PC-9 (cell line): ENCODE results near the gene DISC1. TPM values are rescaled to one million over a fixed set of nuclear protein-coding genes. Genes with fewer than 3 reads are reported as not detected.

Source experiments
- BruUV-seq: library from RNA; stranded (reverse); fragments of 400-500 nt; replicated peaks from 2 replicates; lab custom pipeline; 2021; lab: Mats Ljungman, UMichigan
- CTCF ChIA-PET: fragments of 300-600 bp; sonication (Branson Sonifier 250); formaldehyde crosslinking; loops from one replicate; lab custom pipeline; 2022; ENCODE audit warnings: antibody characterized with exemption; lab: Charles Lee
- POLR2A ChIA-PET: fragments of 300-600 bp; sonication (Branson Sonifier 250); formaldehyde crosslinking; loops from one replicate; lab custom pipeline; 2022; ENCODE audit warnings: antibody characterized with exemption; ENCODE audit not compliant: unreplicated experiment; lab: Charles Lee
- DNase-seq, 2 experiments: peaks; one replicate each; pipeline versions ENCODE4 v3.0.0 to v3.0.0-alpha.2; 2015 to 2022; ENCODE audit warnings: mixed read lengths in 1 of 2
- H2AFZ ChIP-seq: fragments of 200-600 bp; sonication (generic); 2 replicates; pipeline ENCODE4 v1.8.1; 2017; ENCODE audit warnings: antibody characterized with exemption
- H3F3A ChIP-seq: fragments of 200-600 bp; sonication (generic); 2 replicates; pipeline ENCODE4 v1.8.1; 2017; ENCODE audit warnings: antibody characterized with exemption, mild to moderate bottlenecking, low read depth; ENCODE audit not compliant: insufficient read depth
- H3K27ac ChIP-seq: fragments of 200-600 bp; sonication (generic); 2 replicates; pipeline ENCODE4 v1.6.1; 2016; ENCODE audit warnings: mixed run types
- H3K27me3 ChIP-seq: fragments of 200-600 bp; sonication (generic); 2 replicates; pipeline ENCODE4 v1.6.1; 2016; ENCODE audit warnings: low read depth, mixed run types; ENCODE audit not compliant: insufficient read depth
- H3K36me3 ChIP-seq: fragments of 200-600 bp; sonication (generic); 2 replicates; pipeline ENCODE4 v1.6.1; 2016; ENCODE audit warnings: low read depth, mixed run types
- H3K4me1 ChIP-seq: fragments of 200-600 bp; sonication (generic); replicated peaks from 2 replicates; pipeline ENCODE4 v1.6.1; 2016; ENCODE audit warnings: mixed run types; ENCODE audit not compliant: insufficient read depth
- H3K4me2 ChIP-seq: fragments of 200-600 bp; sonication (generic); 2 replicates; pipeline ENCODE4 v1.6.1; 2017; ENCODE audit warnings: mixed run types
- H3K4me3 ChIP-seq: fragments of 200-600 bp; sonication (generic); 2 replicates; pipeline ENCODE4 v1.6.1; 2016; ENCODE audit warnings: mixed run types
- H3K79me2 ChIP-seq: fragments of 200-600 bp; sonication (generic); 2 replicates; pipeline ENCODE4 v1.6.1; 2017; ENCODE audit warnings: low read depth, mixed run types
- H3K9me2 ChIP-seq: fragments of 200-600 bp; sonication (generic); 2 replicates; pipeline ENCODE4 v1.8.1; 2017; ENCODE audit warnings: mild to moderate bottlenecking; ENCODE audit not compliant: insufficient read depth
- H3K9me3 ChIP-seq: fragments of 200-600 bp; sonication (generic); 2 replicates; pipeline ENCODE4 v1.8.1; 2016; ENCODE audit warnings: low read depth; ENCODE audit not compliant: insufficient read depth
- H4K20me1 ChIP-seq: fragments of 200-600 bp; sonication (generic); 2 replicates; pipeline ENCODE4 v1.8.1; 2017; ENCODE audit not compliant: insufficient read depth
- CTCF ChIP-seq: fragments of 200-600 bp; sonication (generic); conservative IDR thresholded peaks from 2 replicates; pipeline ENCODE4 v1.6.1; 2017; ENCODE audit warnings: mixed run types, antibody characterized with exemption, mild to moderate bottlenecking, moderate library complexity
- EZH2 ChIP-seq: fragments of 200-600 bp; sonication (generic); IDR thresholded peaks from 2 replicates; pipeline ENCODE4 v1.8.0; 2017; ENCODE audit warnings: antibody characterized with exemption, low read depth
- intact Hi-C: fragments of 100-400 bp; cut with micrococcal nuclease; formaldehyde crosslinking; loops from one replicate; pipeline ENCODE4 v1.10.0; 2022; ENCODE audit not compliant: unreplicated experiment
- total RNA-seq: library from RNA; stranded (reverse); gene quantifications from 2 replicates; pipeline ENCODE4 v1.2.3, GENCODE V29; 2021

Gene DISC1
- total RNA-seq, 1 experiment from 2014 or later, result 7.4 TPM

GRCh38 chr1:231681006-231681405, 54.4 kb downstream of the DISC1 start:
- no peaks in the 10 kb centered on the region for H3K27me3 ChIP-seq
- H2AFZ ChIP-seq, result no peak overlapping the region
- no peaks in the 10 kb centered on the region for H3K9me3 ChIP-seq
- H3K36me3 ChIP-seq, result no peaks in the 10 kb centered on the region
- ChIA-PET POLR2A (no interaction called here), CTCF (no interaction called here)
- TF ChIP-seq CTCF (no peak), EZH2 (no peak)
- H3K4me3 ChIP-seq, result no peak overlapping the region
- H3K9me2 ChIP-seq, result no peaks in the 10 kb centered on the region
- H4K20me1 ChIP-seq, result no peaks in the 10 kb centered on the region; the same call in 1 of the 2 replicates
- H3F3A ChIP-seq, result no peaks in the 10 kb centered on the region
- no peak overlapping the region for H3K27ac ChIP-seq
- H3K4me2 ChIP-seq, result no peak overlapping the region
- intact Hi-C loops, result no loop called here
- H3K4me1 ChIP-seq, result no peaks in the 10 kb centered on the region
- DNase-seq, result no peak
- no peaks in the 10 kb centered on the region for H3K79me2 ChIP-seq
- BruUV-seq, result no TSS peak

DNA sequence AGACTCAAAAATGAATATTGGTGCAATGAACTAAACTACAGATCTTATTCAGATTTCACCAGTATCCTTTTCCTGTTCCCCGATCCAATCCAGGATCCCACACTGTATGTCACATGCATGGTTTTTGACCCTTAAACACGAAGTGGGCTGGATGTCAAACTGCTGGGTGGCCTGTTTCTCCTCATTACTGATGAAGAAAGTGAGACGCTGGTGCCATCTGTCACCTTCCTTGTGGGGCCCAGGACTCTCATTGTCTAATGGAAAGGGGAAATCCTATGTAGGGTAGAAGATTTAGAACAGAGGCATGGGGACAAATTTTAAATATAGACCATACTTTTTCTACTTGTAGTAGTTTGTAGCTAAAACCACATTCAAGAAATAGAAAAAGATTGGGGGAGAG, 56.2 kb downstream of the DISC1 start:
- Histone ChIP-seq H3K27me3 (no peaks in the 10 kb centered on the region), H2AFZ (no peak overlapping the region), H3K36me3 (no peaks in the 10 kb centered on the region), H4K20me1 (no peaks in the 10 kb centered on the region; the same call in 1 of the 2 replicates), H3K9me2 (no peaks in the 10 kb centered on the region), H3F3A (no peaks in the 10 kb centered on the region), H3K27ac (no peak overlapping the region), H3K4me3 (no peak overlapping the region), H3K4me2 (no peak overlapping the region), H3K79me2 (no peaks in the 10 kb centered on the region), H3K4me1 (no peaks in the 10 kb centered on the region), H3K9me3 (0 out of 2 replicates have a peak, but pooled peaks cover 2% of the 10 kb centered on the region)
- ChIA-PET CTCF (no interaction called here), POLR2A (no interaction called here)
- DNase-seq, result no peak
- TF ChIP-seq EZH2 (no peak), CTCF (no peak)
- no TSS peak for BruUV-seq
- intact Hi-C loops, result no loop called here

DNA sequence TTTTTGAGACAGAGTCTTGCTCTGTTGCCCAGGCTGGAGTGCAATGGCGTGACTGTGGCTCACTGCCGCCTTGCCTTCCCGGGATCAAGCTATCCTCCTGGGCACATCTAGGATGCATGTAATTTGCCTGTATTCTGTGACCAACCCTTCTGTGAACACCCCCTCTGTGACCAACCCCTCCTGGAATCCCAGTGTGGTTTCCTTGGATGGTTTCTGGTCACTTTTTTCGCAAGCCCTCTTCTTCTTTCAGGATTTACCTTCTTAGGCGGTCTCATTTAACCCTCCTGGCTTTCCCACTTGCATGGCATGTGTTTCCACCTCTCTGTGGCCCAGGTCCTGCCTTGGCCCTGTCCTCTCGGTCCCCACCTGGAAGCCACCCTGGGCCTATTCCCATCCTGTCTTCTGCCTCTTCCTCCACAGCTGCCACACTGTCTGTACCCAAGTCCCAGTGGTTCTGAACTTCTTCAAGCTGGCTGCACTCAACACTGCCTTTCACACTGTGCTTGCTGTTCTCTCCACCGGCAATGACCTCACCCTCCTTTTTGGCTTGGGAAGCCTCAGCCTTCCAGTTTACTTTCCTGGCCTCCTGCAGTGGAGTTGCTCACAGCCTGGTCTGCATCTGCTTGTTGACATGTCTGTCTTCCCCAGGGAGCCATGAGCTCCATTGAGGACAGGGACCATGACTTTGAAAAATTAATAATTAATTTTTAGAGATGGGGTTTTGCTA, 57.0 kb downstream of the DISC1 start:
- H3K79me2 ChIP-seq, result no peaks in the 10 kb centered on the region
- no peaks in the 10 kb centered on the region for H3K4me1 ChIP-seq
- no peaks in the 10 kb centered on the region for H3K9me2 ChIP-seq
- no peak for DNase-seq
- no peaks in the 10 kb centered on the region for H3K27me3 ChIP-seq
- H4K20me1 ChIP-seq, result no peaks in the 10 kb centered on the region; the same call in 1 of the 2 replicates
- intact Hi-C loops, result no loop called here
- no peaks in the 10 kb centered on the region for H3F3A ChIP-seq
- CTCF ChIA-PET, result no interaction called here
- no peak overlapping the region for H3K4me2 ChIP-seq
- BruUV-seq, result no TSS peak
- no peaks in the 10 kb centered on the region for H3K36me3 ChIP-seq
- 0 out of 2 replicates have a peak, but pooled peaks cover 2% of the 10 kb centered on the region for H3K9me3 ChIP-seq
- no peak overlapping the region for H3K27ac ChIP-seq
- TF ChIP-seq CTCF (no peak), EZH2 (no peak)
- no peak overlapping the region for H3K4me3 ChIP-seq
- POLR2A ChIA-PET, result no interaction called here
- no peak overlapping the region for H2AFZ ChIP-seq
